CD4-positive, alpha-beta T cell treated with Interleukin-1 beta for 1 hour (primary cell): ENCODE data around the gene TEX54.
"Not testable (repeated sequence)": the region's sequence is repeated elsewhere in the genome, so short reads cannot be mapped to it uniquely, and the experiment has no call there.

ENCODE experiments used
- DNase-seq, 2 donors: peaks; one replicate each; pipeline ENCODE4 v3.0.0-alpha.2; 2020 to 2022

TEX54 gene

GRCh38 chr11:62832336-62833234 lies at the start of gene TEX54:
TSS of gene TEX54 (minus strand) at chr11:62832841.
- DNase-seq: no peak

GRCh38 chr11:62882431-62882749 lies 49.7 kb upstream of the TEX54 start:
- DNase-seq: no peak

DNA sequence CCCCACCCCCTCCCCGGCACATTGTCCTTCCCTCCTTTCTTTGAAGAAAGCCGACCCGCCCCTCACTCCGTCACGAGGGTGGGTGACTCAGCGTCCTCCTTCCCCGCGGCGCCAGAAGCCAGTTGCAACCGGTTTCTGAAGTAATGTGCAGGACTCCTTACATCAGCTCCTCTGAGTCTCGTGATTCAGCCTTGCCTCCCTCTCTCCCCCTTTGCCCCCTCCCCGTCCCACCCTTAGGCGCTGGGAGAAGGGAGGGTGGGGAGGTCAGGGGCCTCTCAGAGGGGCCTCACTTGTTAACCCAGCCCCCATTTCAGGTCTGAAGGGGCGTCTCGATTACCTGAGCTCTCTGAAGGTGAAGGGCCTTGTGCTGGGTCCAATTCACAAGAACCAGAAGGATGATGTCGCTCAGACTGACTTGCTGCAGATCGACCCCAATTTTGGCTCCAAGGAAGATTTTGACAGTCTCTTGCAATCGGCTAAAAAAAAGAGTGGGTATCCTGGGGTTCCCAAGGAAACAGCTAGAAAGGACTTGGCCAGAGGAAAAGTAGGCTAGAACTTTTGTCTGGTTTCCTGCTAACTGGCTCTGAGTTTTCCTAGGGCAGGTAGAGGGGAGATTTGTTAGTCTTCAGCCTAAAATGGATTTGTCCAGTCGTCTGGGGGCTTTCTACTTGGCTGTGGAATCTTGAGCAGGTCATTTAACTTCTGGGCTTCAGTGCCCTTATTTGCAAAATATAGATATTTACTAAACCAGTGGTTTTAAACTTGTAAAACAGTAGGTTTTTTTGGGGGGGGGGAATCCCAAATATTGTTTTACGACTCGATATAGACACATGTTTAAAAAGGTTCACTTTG lies 49.2 kb upstream of the TEX54 start:
- peak; percentile 90 to 92 for DNase-seq

DNA sequence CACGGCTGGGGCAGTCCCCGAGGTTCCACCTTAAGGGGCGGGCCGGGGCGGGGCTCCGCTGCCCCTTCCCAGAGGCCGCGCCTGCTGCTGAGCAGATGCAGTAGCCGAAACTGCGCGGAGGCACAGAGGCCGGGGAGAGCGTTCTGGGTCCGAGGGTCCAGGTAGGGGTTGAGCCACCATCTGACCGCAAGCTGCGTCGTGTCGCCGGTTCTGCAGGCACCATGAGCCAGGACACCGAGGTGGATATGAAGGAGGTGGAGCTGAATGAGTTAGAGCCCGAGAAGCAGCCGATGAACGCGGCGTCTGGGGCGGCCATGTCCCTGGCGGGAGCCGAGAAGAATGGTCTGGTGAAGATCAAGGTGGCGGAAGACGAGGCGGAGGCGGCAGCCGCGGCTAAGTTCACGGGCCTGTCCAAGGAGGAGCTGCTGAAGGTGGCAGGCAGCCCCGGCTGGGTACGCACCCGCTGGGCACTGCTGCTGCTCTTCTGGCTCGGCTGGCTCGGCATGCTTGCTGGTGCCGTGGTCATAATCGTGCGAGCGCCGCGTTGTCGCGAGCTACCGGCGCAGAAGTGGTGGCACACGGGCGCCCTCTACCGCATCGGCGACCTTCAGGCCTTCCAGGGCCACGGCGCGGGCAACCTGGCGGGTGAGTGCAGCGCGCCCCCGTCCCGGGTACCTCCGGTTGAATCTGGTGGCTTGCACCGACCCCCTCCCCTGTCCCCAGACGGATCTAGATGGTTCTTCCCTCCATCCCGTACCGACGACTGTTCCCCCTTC lies 48.4 kb upstream of the TEX54 start, which contains the start of gene SLC3A2:
TSS of gene SLC3A2 (plus strand) at position 94 of the 776 bp plus-strand sequence. CDS start at position 222, 128 bp downstream.
- peak; percentile 84 to 85 for DNase-seq

DNA sequence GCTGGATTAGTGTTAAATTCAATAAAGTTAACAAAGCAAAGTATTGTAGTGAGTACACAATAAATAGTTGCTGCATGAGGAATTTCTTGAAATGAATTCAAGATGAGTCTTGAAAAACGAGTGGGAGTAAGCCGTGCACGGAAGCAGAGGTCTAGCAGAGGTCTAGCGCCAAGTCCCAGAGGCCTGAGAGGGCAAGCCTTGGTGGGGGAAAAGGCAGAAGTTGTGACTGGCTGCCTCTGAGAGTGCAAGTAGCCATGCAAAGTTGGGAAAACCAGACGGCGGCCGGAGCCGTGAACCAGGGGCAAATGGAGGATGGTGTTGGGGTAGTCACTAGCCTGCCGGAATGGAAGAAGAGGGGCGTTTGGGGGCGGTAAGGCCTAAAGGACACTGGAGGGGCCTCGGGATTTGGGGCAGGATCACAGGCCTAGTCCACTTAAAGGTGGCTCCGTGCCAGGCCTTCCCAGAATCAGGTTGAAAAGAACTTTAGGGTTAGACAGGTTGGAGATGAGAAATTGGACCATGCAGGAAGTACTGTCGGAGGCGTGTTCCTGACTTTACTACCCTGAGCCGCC lies 47.7 kb upstream of the TEX54 start:
- peak in 1 of 2 donors; percentile 15 for DNase-seq

DNA sequence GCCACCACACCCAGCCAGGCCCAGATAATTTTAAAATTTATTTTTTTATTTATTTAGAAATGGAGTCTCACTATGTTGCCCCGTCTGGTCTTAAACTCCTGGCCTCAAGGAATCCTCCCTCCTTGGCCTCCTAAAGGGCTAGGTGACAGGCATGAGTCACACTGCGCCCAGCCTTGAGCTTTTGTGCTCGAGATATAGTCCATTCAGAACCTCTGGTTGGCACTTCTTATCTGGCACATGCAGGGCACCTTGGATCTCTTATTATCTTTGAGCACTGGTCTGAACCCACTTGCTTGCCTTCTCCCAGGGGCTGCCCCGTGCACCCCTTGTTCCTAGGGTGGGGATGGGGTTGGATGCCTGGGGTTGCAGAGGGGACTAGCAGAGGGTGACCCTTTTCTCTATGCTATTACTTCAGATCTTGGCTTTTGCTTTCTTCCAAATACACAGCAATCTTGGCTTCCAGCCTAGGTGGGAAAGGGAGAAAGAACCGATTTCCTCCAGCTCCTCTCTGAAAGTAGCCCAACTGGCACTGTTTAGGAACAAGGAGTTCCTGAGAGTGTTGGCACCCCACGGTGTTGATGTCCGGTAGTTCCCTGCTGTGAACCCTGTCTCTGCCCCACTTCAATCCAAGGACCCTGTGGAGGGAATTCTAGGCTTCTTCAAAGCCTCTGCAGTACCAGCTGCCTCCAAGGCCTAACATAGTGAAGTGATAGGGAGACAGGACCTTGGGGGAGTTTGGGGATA lies 46.8 kb upstream of the TEX54 start:
- no peak for DNase-seq

- no peak for DNase-seq
Measured at GRCh38 chr11:62876712-62877111, 44.1 kb upstream of the TEX54 start.

GRCh38 chr11:62875698-62876478 lies 43.2 kb upstream of the TEX54 start:
- no peak for DNase-seq

GRCh38 chr11:62874851-62875250 lies 42.2 kb upstream of the TEX54 start:
- no peak for DNase-seq

DNA sequence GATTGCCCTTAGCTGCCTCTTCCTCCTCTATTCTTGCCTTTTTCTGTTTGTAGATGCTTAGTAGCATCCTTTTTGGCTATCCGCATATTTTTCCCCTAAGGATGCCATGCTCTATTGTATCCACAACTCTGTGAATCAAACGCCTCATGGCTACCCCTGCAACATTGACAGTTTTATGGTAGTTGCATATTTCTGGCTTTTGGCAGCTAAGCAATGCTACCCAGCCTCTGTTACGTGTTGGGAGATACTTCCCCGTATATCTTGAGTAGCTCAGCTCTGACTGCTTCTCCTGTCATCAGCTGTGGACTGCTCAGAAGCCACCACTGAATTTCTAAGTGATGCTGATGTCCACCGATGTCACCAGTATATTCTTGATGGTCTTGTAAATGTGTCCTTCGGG lies 33.0 kb upstream of the TEX54 start:
- DNase-seq: no peak

- DNase-seq: no peak
Measured at GRCh38 chr11:62863687-62864335, 31.2 kb upstream of the TEX54 start.

DNA sequence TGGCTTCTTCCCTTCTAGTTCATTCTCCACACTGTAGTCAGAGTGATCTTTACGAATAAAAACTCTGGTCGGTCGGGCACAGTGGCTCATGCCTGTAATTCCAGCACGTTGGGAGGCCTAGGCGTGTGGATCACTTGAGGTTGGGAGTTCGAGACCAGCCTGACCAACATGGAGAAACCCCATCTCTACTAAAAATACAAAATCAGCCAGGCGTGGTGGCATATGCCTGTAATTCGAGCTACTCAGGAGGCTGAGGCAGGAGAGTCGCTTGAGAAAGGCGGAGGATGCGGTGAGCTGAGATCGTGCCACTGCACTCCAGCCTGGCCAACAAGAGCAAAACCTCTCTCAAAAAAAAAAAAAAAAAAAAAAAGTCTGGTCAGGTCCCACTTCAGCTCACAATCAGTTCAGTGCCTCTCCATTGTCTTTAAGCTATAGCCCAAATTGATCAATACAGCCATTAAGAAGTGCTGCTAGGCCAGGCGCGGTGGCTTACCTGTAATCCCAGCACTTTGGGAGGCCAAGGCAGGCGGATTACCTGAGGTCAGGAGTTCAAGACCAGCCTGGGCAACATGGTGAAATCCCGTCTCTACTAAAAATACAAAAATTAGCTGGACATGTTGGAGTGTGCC lies 29.0 kb upstream of the TEX54 start:
- not testable (repeated sequence) for DNase-seq

DNA sequence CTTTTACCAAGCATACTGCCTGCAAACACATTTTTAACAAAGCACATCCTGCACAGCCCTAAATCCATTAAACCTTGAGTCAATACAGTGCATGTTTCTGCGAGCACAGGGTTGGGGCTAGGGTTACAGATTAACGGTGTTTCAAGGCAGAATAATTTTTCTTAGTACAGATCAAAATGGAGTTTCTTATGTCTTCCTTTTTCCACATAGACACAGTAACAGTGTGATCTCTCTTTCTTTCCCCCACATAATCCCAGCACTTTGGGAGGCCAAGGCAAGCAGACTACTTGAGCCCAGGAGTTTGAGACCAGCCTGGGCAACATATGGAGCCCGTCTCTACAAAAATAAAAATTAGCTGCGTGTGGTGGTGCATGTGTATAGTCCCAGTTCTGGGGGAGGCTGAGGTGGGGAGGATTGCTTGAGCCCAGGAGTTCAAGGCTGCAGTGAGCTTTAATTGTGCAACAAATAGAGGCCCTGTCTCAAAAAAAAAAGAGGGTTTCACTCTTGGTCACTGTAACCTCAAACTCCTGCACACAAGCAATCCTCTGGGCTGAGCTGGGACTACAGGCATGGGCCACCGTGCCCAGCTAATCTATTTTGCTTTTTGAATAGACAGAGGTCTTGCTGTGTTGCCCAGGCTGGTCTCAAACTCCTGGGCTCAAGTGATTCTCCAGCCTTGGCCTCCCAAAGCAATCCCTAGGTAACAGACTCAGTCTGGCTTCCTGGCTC lies 28.4 kb upstream of the TEX54 start:
- DNase-seq: no peak

DNA sequence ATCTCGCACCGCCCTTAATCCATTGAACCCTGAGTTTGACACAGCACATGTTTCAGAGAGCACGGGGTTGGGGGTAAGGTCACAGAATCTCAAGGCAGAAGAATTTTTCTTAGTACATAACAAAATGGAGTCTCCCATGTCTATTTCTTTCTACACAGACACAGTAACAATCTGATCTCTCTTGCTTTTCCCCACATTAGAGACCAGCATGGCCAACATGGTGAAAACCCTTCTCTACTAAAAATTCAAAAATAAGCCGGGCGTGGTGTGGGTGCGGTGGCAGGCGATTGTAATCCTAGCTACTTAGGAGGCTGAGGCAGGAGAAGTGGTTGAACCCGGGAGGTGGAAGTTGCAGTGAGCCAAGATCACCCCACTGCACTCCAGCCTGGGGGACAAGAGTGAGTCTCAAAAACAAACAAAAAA lies 26.7 kb upstream of the TEX54 start:
- not testable (repeated sequence) for DNase-seq

DNA sequence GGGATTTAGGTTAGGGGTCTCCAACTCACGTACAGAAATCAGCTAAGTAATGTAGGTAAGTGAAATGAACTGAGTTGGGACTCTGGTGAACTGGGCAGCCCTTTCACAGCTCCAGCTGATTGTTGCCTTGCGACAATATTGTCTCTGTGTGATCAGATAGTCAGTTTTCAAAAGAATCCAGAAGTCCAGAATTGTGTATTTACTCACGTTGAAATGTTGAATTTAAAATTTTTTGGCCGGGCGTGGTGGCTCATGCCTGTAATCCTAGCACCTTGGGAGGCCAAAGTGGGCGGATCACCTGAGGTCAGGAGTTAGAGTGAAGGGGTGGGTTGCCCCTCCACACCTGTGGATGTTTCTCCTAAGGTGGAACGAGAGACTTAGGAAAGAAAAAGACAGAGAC lies 25.6 kb upstream of the TEX54 start:
- DNase-seq: no peak

DNA sequence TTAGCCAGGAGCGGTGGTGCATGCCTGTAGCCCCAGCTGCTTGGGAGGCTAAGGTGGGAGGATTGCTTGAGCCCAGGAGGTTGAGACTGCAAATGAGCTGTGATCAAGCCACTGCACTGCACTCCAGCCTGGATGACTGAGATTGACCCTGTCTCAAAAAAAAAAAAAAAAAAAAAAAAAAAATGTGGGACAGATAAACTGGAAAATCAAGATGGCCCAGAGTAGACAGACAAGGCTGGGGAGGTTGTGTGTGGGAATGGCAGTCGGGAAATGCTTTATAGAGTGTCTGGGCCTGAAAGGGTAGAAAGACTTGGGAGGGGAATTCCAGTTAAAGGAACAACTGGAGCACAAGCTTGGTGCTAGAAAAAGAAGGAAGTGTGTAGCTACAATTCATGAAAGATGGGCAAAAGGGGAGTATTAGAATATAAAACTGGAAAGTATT lies 24.9 kb upstream of the TEX54 start:
- no peak for DNase-seq

GRCh38 chr11:62856333-62856895 lies 23.8 kb upstream of the TEX54 start:
- DNase-seq: peak in 1 of 2 donors; percentile 24

- peak; percentile 98 to 99 for DNase-seq
Measured at GRCh38 chr11:62855571-62856332, 23.1 kb upstream of the TEX54 start.
